ENCODE data around the gene RAB7B. TPM values are rescaled to one million over a fixed set of nuclear protein-coding genes. Genes with fewer than 3 reads are reported as not detected.
A peak's percentile ranks its signal among the peaks of the same experiment; 100 is the strongest.

RAB7B gene
- total RNA-seq, 6 experiments from 2014 or later = 2.6 to 6.6 (median 5.3) TPM

- no peak overlapping the region for H3K27ac Mint-ChIP-seq
- no peaks in the 10 kb centered on the region for H3K36me3 Mint-ChIP-seq (ENCODE audit: low read depth)
- H3K4me3 Mint-ChIP-seq = no peak overlapping the region
- H3K27me3 Mint-ChIP-seq (ENCODE audit: insufficient read depth) = peaks cover 17% of the 10 kb centered on the region
- peaks cover 12% of the 10 kb centered on the region for H3K4me1 Mint-ChIP-seq (ENCODE audit: low read depth)
- DNase-seq = peak; percentile 32
- no peak for TF ChIP-seq CTCF (IDR thresholded peaks at IDR 0.05)
- H3K9me3 Mint-ChIP-seq = no peaks in the 10 kb centered on the region
These were observed 18.6 kb upstream of the RAB7B start for GRCh38 chr1:206021626-206022365.

- Mint-ChIP-seq H3K27ac (no peak overlapping the region), H3K4me3 (no peak overlapping the region), H3K36me3 (ENCODE audit: low read depth) (no peaks in the 10 kb centered on the region), H3K9me3 (no peaks in the 10 kb centered on the region), H3K27me3 (ENCODE audit: insufficient read depth) (peaks cover 23% of the 10 kb centered on the region), H3K4me1 (ENCODE audit: low read depth) (peaks cover 12% of the 10 kb centered on the region)
- TF ChIP-seq CTCF (IDR thresholded peaks at IDR 0.05) = no peak
- DNase-seq = no peak
These were observed 17.9 kb upstream of the RAB7B start for GRCh38 chr1:206021008-206021625.

GRCh38 chr1:206020393-206021007 lies 17.3 kb upstream of the RAB7B start:
- no peak for TF ChIP-seq CTCF (IDR thresholded peaks at IDR 0.05)
- H3K9me3 Mint-ChIP-seq = no peaks in the 10 kb centered on the region
- DNase-seq = no peak
- H3K36me3 Mint-ChIP-seq (ENCODE audit: low read depth) = no peaks in the 10 kb centered on the region
- H3K4me1 Mint-ChIP-seq (ENCODE audit: low read depth) = peaks cover 12% of the 10 kb centered on the region
- H3K27me3 Mint-ChIP-seq (ENCODE audit: insufficient read depth) = peaks cover 23% of the 10 kb centered on the region
- no peak overlapping the region for H3K4me3 Mint-ChIP-seq
- no peak overlapping the region for H3K27ac Mint-ChIP-seq

GRCh38 chr1:206015071-206015470 lies 11.9 kb upstream of the RAB7B start:
- Mint-ChIP-seq H3K36me3 (ENCODE audit: low read depth) (no peaks in the 10 kb centered on the region), H3K27ac (no peak overlapping the region), H3K9me3 (no peaks in the 10 kb centered on the region), H3K4me3 (no peak overlapping the region), H3K4me1 (ENCODE audit: low read depth) (no peaks in the 10 kb centered on the region), H3K27me3 (ENCODE audit: insufficient read depth) (peaks cover 41% of the 10 kb centered on the region)
- no peak for TF ChIP-seq CTCF (IDR thresholded peaks at IDR 0.05)
- DNase-seq = no peak

- Mint-ChIP-seq H3K27ac (no peak overlapping the region), H3K27me3 (ENCODE audit: insufficient read depth) (peaks cover 42% of the 10 kb centered on the region), H3K36me3 (ENCODE audit: low read depth) (no peaks in the 10 kb centered on the region), H3K9me3 (no peaks in the 10 kb centered on the region), H3K4me1 (ENCODE audit: low read depth) (no peaks in the 10 kb centered on the region), H3K4me3 (no peak overlapping the region)
- no peak for TF ChIP-seq CTCF (IDR thresholded peaks at IDR 0.05)
- DNase-seq = no peak
These were observed 11.4 kb upstream of the RAB7B start for GRCh38 chr1:206014601-206015000.
